GM21367 (cell line): Measurements from ENCODE around the gene LRRC74A.

ENCODE experiments used
- ATAC-seq: cut with Tn5 transposase; IDR thresholded peaks from one replicate; pipeline ENCODE4 v1.9.1; 2021; ENCODE audit not compliant: unreplicated experiment

The LRRC74A gene

GRCh38 chr14:76826122-76826521, at the start of gene LRRC74A:
Gene LRRC74A, plus strand, starts transcription at chr14:76826408. Its CDS starts 290 bp downstream, at chr14:76826698.
- ATAC-seq = no peak

GRCh38 chr14:76776428-76777251, 49.6 kb upstream of the LRRC74A start:
- no peak for ATAC-seq

- ATAC-seq = no peak
These were observed 48.5 kb upstream of the LRRC74A start for GRCh38 chr14:76777721-76778120.

GRCh38 chr14:76778546-76779215, 47.5 kb upstream of the LRRC74A start:
- ATAC-seq = no peak

- no peak for ATAC-seq
These were observed 46.8 kb upstream of the LRRC74A start for GRCh38 chr14:76779221-76780057.

GRCh38 chr14:76780058-76780345, 46.2 kb upstream of the LRRC74A start:
- ATAC-seq = no peak

GRCh38 chr14:76780360-76780759, 45.8 kb upstream of the LRRC74A start:
- ATAC-seq = no peak

- ATAC-seq = no peak
These were observed 45.1 kb upstream of the LRRC74A start for GRCh38 chr14:76780875-76781647.

GRCh38 chr14:76781648-76782051, 44.6 kb upstream of the LRRC74A start:
- no peak for ATAC-seq

- no peak for ATAC-seq
These were observed 43.9 kb upstream of the LRRC74A start for GRCh38 chr14:76782115-76782884.

- ATAC-seq = no peak
These were observed 43.2 kb upstream of the LRRC74A start for GRCh38 chr14:76782885-76783566.

- ATAC-seq = no peak
These were observed 41.8 kb upstream of the LRRC74A start for GRCh38 chr14:76784266-76784874.

- peak; percentile 71 for ATAC-seq
These were observed 41.3 kb upstream of the LRRC74A start for GRCh38 chr14:76784881-76785280.

GRCh38 chr14:76786601-76787000, 39.6 kb upstream of the LRRC74A start:
- no peak for ATAC-seq

- ATAC-seq = no peak
These were observed 33.8 kb upstream of the LRRC74A start for GRCh38 chr14:76792422-76792821.

- ATAC-seq = no peak
These were observed 32.9 kb upstream of the LRRC74A start for GRCh38 chr14:76793324-76793723.

- ATAC-seq = no peak
These were observed 32.3 kb upstream of the LRRC74A start for GRCh38 chr14:76793956-76794355.

- ATAC-seq = no peak
These were observed 19.8 kb upstream of the LRRC74A start for GRCh38 chr14:76806446-76806845.

- ATAC-seq = no peak
These were observed 18.2 kb upstream of the LRRC74A start for GRCh38 chr14:76808011-76808410.
